ENCODE data around the gene ABI2.

DNA sequence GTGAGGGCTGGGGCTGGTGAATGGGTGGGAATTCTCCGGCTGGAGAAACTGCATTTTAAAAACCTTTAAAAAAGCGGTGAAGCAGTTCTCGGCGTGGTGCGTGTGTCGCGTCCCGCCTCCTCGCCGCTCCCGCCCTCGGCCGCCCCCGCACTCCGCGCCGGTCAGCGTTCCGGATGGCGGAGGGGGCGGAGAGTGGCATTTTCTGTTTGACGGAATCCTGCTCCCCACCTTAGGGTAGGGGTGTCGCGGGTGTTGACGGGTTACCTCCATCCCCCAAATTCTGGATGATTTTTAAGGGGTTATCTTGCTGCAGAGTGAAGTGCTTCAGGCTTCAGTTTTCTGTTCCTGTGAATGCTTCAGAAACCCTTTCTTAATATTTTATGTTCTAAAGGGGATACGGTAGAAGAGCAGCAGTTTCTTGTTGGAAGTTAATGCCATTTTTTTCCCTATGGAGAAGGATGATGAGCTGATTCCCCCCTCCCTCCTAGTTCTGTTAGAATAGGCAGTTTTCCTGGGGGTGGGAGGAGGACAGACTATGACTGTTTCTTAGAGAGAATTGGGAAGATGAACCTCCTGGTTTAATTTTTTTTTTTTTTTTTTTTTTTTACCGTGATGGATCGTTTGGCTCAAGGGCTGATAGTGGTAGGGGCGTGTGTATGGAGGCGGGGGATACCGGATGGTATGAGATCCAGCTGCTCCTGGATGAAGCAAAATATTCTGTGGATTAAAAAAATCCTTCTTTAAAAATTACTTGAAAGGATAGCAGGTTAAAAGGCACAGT is 756 bp downstream of the ABI2 start:
- TF ChIP-seq FOXA1 (IDR thresholded peaks at IDR 0.05) (no peak), ARNT (IDR thresholded peaks at IDR 0.05) (no peak), PKNOX1 (IDR thresholded peaks at IDR 0.05) (no peak), SUZ12 (IDR thresholded peaks at IDR 0.05) (no peak), SP1 (IDR thresholded peaks at IDR 0.05) (no peak), NFRKB (IDR thresholded peaks at IDR 0.05) (no peak), LEF1 (IDR thresholded peaks at IDR 0.05; ENCODE audit: borderline replicate concordance) (no peak), TARDBP (IDR thresholded peaks at IDR 0.05) (no peak), FOXK2 (IDR thresholded peaks at IDR 0.05) (no peak), BHLHE40 (IDR thresholded peaks at IDR 0.05; ENCODE audit: borderline replicate concordance) (no peak), L3MBTL2 (conservative IDR thresholded peaks at IDR 0.05) (no peak; the same call in 1 of the 2 replicates), ELF4 (IDR thresholded peaks at IDR 0.05) (no peak), CTBP1 (IDR thresholded peaks at IDR 0.05; ENCODE audit: borderline replicate concordance) (no peak)

Measured in HEK293T (cell line).